Peyer's patch (tissue), 4 donors: Measurements from ENCODE around the gene MEG3. TPM values are rescaled to one million over a fixed set of nuclear protein-coding genes. Genes with fewer than 3 reads are reported as not detected.

Source experiments
- DNase-seq, 3 donors: peaks; one replicate each; pipeline ENCODE4 v3.0.0-alpha.2; 2017 to 2019
- H3K27ac ChIP-seq, 4 donors: fragments of 200-600 bp; sonication (generic); one replicate each; pipeline ENCODE4 v1.5.1; 2016 to 2019
- H3K27me3 ChIP-seq, 2 donors: fragments of 200-600 bp; sonication (generic); one replicate each; pipeline ENCODE4 v1.5.1; 2019
- H3K36me3 ChIP-seq, 3 donors: fragments of 200-600 bp; sonication (generic); one replicate each; pipeline ENCODE4 v1.5.1; 2016 to 2019
- H3K4me1 ChIP-seq, 4 donors: fragments of 200-600 bp; sonication (generic); one replicate each; pipeline ENCODE4 v1.5.1; 2016 to 2019
- H3K4me3 ChIP-seq, 4 donors: fragments of 200-600 bp; sonication (generic); 1 replicate in 3 of 4; 2 replicates in 1 of 4; pipeline ENCODE4 v1.5.1; 2016 to 2019; ENCODE audit warnings: mild to moderate bottlenecking in 1 of 4
- H3K9me3 ChIP-seq, 4 donors: fragments of 200-600 bp; sonication (generic); one replicate each; pipeline ENCODE4 v1.5.1; 2016 to 2019; ENCODE audit warnings: mild to moderate bottlenecking in 1 of 4
- CTCF ChIP-seq, 6 experiments: fragments of 450-650 bp in 4 of 6; fragments of 200-600 bp in 2 of 6; sonication (generic) in 1 of 6; IDR thresholded peaks; one replicate each; pipeline ENCODE4 v1.5.1; 2017 to 2019; ENCODE audit warnings: antibody characterized with exemption in 6 of 6, mild to moderate bottlenecking in 3 of 6, moderate library complexity in 1 of 6
- POLR2A ChIP-seq, 2 donors: fragments of 450-650 bp; IDR thresholded peaks; one replicate each; pipeline ENCODE4 v1.5.1; 2017; ENCODE audit warnings: antibody characterized with exemption in 2 of 2, mild to moderate bottlenecking in 2 of 2, moderate library complexity in 2 of 2
- total RNA-seq, 4 donors: library from RNA; depleted of rRNA; stranded (reverse); fragments of >200 nt; gene quantifications; one replicate each; pipeline ENCODE4 v1.1.0, GENCODE V29; 2016

The MEG3 gene
- total RNA-seq, 4 donors from 2014 or later = 5.8 to 135 (median 33.8) TPM

GRCh38 chr14:100866666-100867630 is 41.0 kb downstream of the MEG3 start:
- no peaks in the 10 kb centered on the region for H3K9me3 ChIP-seq
- H3K27me3 ChIP-seq = no peaks in the 10 kb centered on the region
- TF ChIP-seq POLR2A (IDR thresholded peaks at IDR 0.05) (no peak), CTCF (IDR thresholded peaks at IDR 0.05) (no peak)
- H3K36me3 ChIP-seq = no peaks in the 10 kb centered on the region
- no peak overlapping the region for H3K27ac ChIP-seq
- no peaks in the 10 kb centered on the region for H3K4me1 ChIP-seq
- DNase-seq = peak in 1 of 3 donors; percentile 13
- no peak overlapping the region for H3K4me3 ChIP-seq

- H3K4me1 ChIP-seq = no peaks in the 10 kb centered on the region
- no peaks in the 10 kb centered on the region for H3K27me3 ChIP-seq
- no peak overlapping the region for H3K27ac ChIP-seq
- H3K4me3 ChIP-seq = no peak overlapping the region
- no peaks in the 10 kb centered on the region for H3K36me3 ChIP-seq
- H3K9me3 ChIP-seq = no peaks in the 10 kb centered on the region
- TF ChIP-seq POLR2A (IDR thresholded peaks at IDR 0.05) = no peak
- TF ChIP-seq CTCF (IDR thresholded peaks at IDR 0.05) = no peak
- peak in 1 of 3 donors; percentile 27 for DNase-seq
These were observed 41.9 kb downstream of the MEG3 start for GRCh38 chr14:100867631-100868315.

GRCh38 chr14:100868621-100869370 is 42.9 kb downstream of the MEG3 start:
- Histone ChIP-seq H3K4me3 (no peak overlapping the region), H3K27ac (no peak overlapping the region), H3K27me3 (no peaks in the 10 kb centered on the region), H3K9me3 (no peaks in the 10 kb centered on the region), H3K36me3 (no peaks in the 10 kb centered on the region), H3K4me1 (no peaks in the 10 kb centered on the region)
- no peak for TF ChIP-seq POLR2A (IDR thresholded peaks at IDR 0.05)
- TF ChIP-seq CTCF (IDR thresholded peaks at IDR 0.05) = no peak
- peak in 1 of 3 donors; percentile 30 for DNase-seq

- no peak for TF ChIP-seq POLR2A (IDR thresholded peaks at IDR 0.05)
- TF ChIP-seq CTCF (IDR thresholded peaks at IDR 0.05) = no peak
- Histone ChIP-seq H3K4me1 (no peaks in the 10 kb centered on the region), H3K36me3 (no peaks in the 10 kb centered on the region), H3K9me3 (no peaks in the 10 kb centered on the region), H3K4me3 (no peak overlapping the region), H3K27ac (no peak overlapping the region), H3K27me3 (no peaks in the 10 kb centered on the region)
- peak in 1 of 3 donors; percentile 25 for DNase-seq
These were observed 45.6 kb downstream of the MEG3 start for GRCh38 chr14:100871234-100872186.
